ENCODE measurements around the gene MRPL12. TPM values are rescaled to one million over a fixed set of nuclear protein-coding genes. Genes with fewer than 3 reads are reported as not detected.
"Not testable (repeated sequence)": the region's sequence is repeated elsewhere in the genome, so short reads cannot be mapped to it uniquely, and the experiment has no call there.

MRPL12 gene
- total and polyA plus RNA-seq, 2 of the 8 experiments (the other 6 are each of a cell fraction or from before 2014, with no cell fraction given), result 120 to 141 TPM

GRCh38 chr17:81675515-81676221, 27.5 kb upstream of the MRPL12 start:
- H2BK20ac ChIP-seq (ENCODE audit: low read length); H2AK5ac ChIP-seq (ENCODE audit: low read depth, low read length); H3K4me3 ChIP-seq (ENCODE audit: extremely low read depth in 1 of 4, insufficient read depth in 2 of 4, low read depth in 3 of 4, low read length in 4 of 4); H3K23me2 ChIP-seq (ENCODE audit: low read depth, low read length); H3K4me1 ChIP-seq (replicated peaks in 1 of 4; ENCODE audit: control insufficient read depth in 3 of 4, insufficient read depth in 4 of 4, low read length in 3 of 4); H3K4me2 ChIP-seq (ENCODE audit: insufficient read depth in 1 of 2, low read depth in 2 of 2, low read length in 2 of 2); H3K23ac ChIP-seq (ENCODE audit: insufficient read length); H3K9ac ChIP-seq (replicated peaks in 1 of 4; ENCODE audit: extremely low read depth in 1 of 4, low read depth in 3 of 4, low read length in 3 of 4); H3K27ac ChIP-seq (ENCODE audit: low read depth, low read length); H3K18ac ChIP-seq (ENCODE audit: extremely low read depth, low read length); H3K79me2 ChIP-seq (ENCODE audit: control insufficient read depth in 1 of 2, insufficient read depth in 2 of 2, low read length in 2 of 2); H2BK120ac ChIP-seq (replicated peaks; ENCODE audit: low read depth, low read length); H3K56ac ChIP-seq (replicated peaks; ENCODE audit: insufficient read length, low read depth, low read length); H3K27me3 ChIP-seq (replicated peaks in 1 of 4; ENCODE audit: control insufficient read depth in 3 of 4, extremely low read depth in 1 of 4, insufficient read depth in 3 of 4, low read length in 3 of 4); H2AFZ ChIP-seq (ENCODE audit: low read length); H2BK5ac ChIP-seq (ENCODE audit: low read depth, low read length); H3K4ac ChIP-seq (replicated peaks; ENCODE audit: insufficient read length, low read depth, low read length); H4K5ac ChIP-seq (ENCODE audit: insufficient read length, low read depth, low read length); H3K9me3 ChIP-seq (ENCODE audit: insufficient read depth in 2 of 2, low read depth in 1 of 2, low read length in 1 of 2); H2BK15ac ChIP-seq (ENCODE audit: low read length); H3K79me1 ChIP-seq (ENCODE audit: low read depth, low read length); H4K91ac ChIP-seq (replicated peaks; ENCODE audit: insufficient read length, low read length); H3K14ac ChIP-seq (ENCODE audit: insufficient read length); H4K8ac ChIP-seq (ENCODE audit: extremely low read depth, insufficient read depth, low read length); H2BK12ac ChIP-seq (ENCODE audit: low read depth, low read length): not testable (repeated sequence)
- FAIRE-seq (peak; percentile 24), DNase-seq (ENCODE audit: low read depth in 1 of 2, low spot score in 2 of 2) (peak in 1 of 2 experiments; percentile 68)
- 52% methylated on average over 18 of the region's 18 CpGs; no CpG with 5 or more reads in 1 of the 2 experiments for WGBS, 2 experiments (ENCODE audit: extremely low coverage in 1 of 2, insufficient coverage in 1 of 2, insufficient read length in 1 of 2, insufficient replicate concordance in 2 of 2, low coverage in 1 of 2, low lambda C conversion rate in 2 of 2, missing lambda C conversion rate in 1 of 2)
- ChIA-PET POLR2A (ENCODE audit: partially characterized antibody) (interaction anchor here (0.6 to 28.4 kb wide), 18 partner anchors 8 to 185 kb away, joined by 3 to 436 read pairs (median 4); partner anchors contain the start of genes ARL16, CCDC137, HGS and MRPL12), CTCF (ENCODE audit: partially characterized antibody) (interaction anchor here (0.6 to 4.9 kb wide), 18 partner anchors 9 to 397 kb away, joined by 3 to 20 read pairs (median 4); partner anchors contain the start of genes CCDC137, OXLD1 and PDE6G)
- 0 out of 2 replicates have a peak, but pooled peaks have one; percentile 11 for TF ChIP-seq POLR2AphosphoS5 (IDR thresholded peaks at IDR 0.05; ENCODE audit: low read depth, low read length)
- TF ChIP-seq RAD21 (IDR thresholded peaks at IDR 0.05 in 1 of 2, conservative IDR thresholded peaks at IDR 0.05 in 1 of 2; ENCODE audit: low read depth in 2 of 2, low read length in 2 of 2), result peak; percentile 27 to 32; a peak in 2 of 4 replicates
- TF ChIP-seq CTCF (IDR thresholded peaks at IDR 0.05; ENCODE audit: control extremely low read depth in 1 of 3, insufficient read depth in 1 of 3, low read depth in 1 of 3, low read length in 3 of 3), result peak; percentile 15 to 44 (median 24); a peak in 3 of 4 replicates
- Histone ChIP-seq H4K20me1 (replicated peaks in 1 of 2; ENCODE audit: control insufficient read depth in 1 of 2, insufficient read depth in 2 of 2, low read length in 2 of 2) (peaks cover 5 to 22% of the 10 kb centered on the region in 2 experiments), H3K36me3 (ENCODE audit: control insufficient read depth in 2 of 4, insufficient read depth in 4 of 4, low read length in 3 of 4) (peaks cover 17 to 35% (median 32%) of the 10 kb centered on the region in 4 experiments)
